Fibroblast of gingiva (primary cell): ENCODE data around the gene HAPSTR1.
"Not testable (repeated sequence)": the region's sequence is repeated elsewhere in the genome, so short reads cannot be mapped to it uniquely, and the experiment has no call there.

Source experiments
- DNase-seq: peaks from one replicate; pipeline ENCODE4 v3.0.0-alpha.2; 2011; ENCODE audit warnings: low read depth

Gene HAPSTR1, protein sequence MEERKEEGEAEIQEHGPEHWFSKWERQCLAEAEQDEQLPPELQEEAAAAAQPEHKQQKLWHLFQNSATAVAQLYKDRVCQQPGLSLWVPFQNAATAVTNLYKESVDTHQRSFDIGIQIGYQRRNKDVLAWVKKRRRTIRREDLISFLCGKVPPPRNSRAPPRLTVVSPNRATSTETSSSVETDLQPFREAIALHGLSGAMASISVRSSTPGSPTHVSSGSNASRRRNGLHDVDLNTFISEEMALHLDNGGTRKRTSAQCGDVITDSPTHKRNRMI

DNA sequence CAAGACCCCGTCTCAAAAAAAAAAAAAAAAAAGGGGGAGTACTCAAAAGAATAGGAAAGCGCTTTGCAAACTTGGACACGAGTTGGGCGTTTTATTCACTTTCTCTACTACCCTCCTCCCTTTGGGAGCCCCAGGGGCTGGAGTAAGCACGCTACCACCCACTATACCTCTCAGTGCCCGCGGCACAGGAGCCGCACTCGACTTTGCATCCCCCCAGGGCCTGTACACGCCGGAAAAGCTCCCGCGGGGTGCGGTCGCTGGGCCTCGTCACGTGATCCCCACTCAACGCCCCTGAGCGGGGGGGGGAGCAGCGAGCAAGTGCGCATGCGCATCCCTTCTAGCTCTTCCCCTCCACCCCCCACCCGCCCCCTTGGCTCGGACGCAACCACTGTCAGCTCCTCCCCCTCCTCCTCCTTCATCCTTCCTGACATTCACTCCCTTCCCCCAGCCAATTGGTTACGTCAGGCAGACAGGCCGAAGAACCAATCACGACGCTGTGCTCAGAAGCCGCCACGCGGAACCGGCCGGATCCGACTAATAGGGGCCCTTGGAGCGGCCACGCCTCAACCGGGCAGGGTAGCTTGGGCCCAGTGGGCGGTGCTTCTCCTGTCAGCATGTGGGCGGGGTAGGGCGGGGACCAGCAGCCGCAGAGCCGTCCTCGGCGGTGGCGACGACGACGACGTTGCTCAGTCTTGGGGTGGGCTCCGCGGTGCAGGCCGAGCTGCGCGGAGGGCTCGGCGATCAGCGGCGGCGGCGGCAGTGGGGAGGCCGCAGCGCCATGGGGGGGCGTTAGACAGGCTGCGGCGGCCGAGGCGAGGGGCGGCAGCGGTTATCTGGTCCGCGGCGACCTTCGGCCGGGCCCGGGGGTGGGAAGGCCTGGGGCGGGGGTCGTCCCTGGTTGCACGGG lies at the start of gene HAPSTR1:
Gene HAPSTR1, plus strand, starts transcription at position 685 of the 907 bp plus-strand sequence. CDS start 401 bp downstream, outside the sequence.
- peak; percentile 100 for DNase-seq

DNA sequence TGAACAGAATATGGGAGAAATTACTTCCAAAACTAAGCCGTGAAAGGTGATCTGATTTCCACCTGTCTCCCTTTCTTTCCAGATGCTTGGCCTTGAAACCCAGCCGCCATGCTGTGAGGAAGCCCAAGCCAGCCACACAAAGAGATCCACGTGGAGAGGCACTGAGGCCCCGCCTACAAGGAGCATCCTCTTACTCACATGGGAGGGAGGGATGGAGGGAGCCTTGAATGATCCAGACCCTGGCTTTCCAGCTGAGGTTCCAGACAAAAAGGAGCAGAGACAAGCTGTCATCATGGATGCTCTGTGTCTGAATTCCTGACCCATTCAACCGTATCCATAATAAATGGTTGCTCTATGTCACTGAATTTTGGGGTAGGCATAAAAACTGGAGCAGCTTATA lies 48.9 kb upstream of the HAPSTR1 start:
- no peak for DNase-seq

DNA sequence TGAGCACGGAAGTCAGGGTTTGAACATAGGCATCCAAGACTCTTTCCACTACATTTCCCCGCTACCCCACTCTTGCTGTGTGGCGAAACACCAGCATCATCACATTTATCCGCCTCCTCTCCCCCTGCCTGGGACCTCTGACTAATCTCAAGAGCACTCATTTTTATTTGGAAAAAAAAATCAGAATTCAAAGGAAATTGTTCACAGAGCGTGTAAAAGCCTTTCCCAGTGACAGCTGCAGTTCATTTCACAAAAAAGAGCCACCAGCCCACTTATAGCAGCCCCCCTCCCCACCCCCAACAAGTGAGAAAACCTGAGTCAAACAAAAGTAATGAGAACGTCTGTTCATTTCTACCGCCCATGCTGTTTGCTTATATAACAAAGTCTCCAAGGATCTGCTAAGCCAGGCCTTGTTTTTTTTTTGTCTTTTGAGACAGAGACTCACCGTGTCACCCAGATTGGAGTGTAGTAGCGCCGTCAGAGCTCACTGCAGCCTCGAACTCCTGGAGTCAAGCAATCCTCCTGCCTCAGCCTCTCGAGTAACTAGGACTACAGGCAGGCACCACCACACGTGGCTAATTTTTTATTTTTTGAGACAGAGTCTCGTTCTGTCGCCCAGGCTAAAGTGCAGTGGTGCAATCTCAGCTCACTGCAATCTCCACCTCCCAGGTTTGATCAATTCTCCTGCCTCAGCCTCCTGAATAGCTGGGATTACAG lies 48.3 kb upstream of the HAPSTR1 start:
- DNase-seq = peak; percentile 64

DNA sequence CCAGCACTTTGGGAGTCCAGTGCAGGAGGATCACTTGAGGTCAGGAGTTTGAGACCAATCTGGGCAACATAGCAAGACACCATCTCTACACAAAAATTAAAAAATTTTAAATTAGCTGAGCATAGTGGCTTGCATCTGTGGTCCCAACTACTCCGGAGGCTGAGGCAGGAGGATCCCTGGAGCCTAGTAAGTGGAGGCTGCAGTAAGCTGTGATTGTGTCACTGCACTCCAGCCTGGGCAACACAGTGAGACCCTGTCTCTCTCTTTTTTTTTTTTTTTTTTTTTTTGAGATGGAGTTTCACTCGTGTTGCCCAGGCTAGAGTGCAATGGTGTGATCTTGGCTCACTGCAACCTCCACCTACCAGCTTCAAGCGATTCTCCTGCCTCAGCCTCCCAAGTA lies 45.9 kb upstream of the HAPSTR1 start:
- not testable (repeated sequence) for DNase-seq

DNA sequence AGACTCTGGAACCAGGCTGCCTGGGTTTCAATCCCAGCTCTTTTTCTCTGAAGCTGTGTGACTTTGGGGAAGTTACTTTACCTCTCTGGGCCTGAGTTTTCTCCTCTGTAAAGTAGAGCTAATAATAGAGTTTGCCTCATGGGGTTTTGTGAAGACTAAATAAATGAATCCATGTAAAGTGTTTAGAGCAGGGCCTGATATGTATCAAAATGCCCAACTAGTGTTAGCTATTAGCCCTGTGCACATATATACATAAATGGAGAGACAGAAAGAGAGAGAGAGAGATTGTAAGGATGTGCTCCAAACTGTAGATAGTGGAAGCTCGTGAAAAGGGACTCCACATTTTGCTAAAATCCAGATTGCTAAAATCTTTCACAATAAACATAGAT lies 44.8 kb upstream of the HAPSTR1 start:
- DNase-seq = no peak

DNA sequence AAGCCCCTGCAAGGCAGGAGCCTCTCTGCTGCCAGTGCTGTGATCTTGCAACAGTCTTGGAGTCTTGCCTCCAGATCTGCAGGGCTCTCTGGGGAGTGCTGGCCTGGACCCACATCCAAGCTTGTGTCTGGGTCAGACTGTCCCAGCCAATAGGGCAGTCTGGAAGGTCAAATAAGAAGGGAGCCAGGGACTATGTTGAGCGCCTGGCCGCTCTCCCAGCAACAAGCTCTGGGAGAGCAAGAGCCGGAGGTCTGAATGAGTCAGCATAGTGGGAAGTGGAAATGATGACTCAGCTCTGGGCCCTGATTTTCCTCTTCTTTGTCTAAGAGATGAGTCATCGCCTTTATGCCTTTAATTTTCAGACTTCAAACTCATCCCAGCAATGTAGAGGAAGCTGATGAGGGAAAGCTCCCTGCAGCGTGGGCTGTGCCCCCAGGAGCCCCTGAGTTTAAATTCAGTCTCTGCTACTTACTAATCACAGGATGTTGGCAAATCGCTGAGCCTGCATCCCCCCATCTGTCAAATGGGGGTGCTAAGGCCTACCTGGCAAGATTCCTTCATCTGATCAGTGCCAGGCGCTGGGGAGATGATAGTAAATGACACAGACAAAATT lies 43.6 kb upstream of the HAPSTR1 start:
- DNase-seq = peak; percentile 100

DNA sequence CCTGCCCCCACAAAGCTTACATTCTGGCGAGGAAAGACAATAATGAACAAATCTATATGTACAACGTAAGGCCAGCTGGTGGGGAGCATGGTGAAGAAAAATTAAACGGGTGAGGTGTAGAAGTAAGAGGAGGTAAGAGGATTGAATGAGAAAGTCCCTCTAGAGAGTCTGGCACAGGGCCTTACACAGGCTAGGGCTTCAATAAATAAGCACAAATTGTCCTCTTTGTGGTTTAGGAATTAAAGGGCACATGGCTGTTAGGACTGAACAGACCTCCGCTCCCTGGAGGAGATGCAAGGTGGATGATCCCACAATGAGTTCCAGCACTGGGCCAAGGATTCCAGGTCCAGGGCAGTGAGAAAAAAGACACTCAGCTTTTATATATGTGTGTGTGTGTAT lies 43.1 kb upstream of the HAPSTR1 start:
- peak; percentile 51 for DNase-seq

DNA sequence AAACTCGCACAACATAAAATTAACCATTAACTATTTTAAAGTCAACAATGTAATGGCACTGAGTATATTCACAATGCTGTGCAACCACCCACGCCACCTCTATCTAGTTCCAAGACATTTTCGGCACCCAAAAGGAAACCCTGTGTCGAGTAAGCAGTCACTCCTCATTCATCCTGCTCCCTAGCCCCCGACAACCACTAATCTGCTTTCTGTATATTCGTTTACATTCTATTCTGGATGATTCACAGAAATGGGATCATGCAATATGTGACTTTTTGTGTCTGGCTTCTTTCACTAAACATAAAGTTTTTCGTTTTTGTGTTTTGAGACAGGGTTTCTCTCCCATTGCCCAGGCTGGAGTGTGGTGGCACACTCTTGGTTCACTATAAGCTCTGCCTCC lies 42.2 kb upstream of the HAPSTR1 start:
- peak; percentile 56 for DNase-seq

DNA sequence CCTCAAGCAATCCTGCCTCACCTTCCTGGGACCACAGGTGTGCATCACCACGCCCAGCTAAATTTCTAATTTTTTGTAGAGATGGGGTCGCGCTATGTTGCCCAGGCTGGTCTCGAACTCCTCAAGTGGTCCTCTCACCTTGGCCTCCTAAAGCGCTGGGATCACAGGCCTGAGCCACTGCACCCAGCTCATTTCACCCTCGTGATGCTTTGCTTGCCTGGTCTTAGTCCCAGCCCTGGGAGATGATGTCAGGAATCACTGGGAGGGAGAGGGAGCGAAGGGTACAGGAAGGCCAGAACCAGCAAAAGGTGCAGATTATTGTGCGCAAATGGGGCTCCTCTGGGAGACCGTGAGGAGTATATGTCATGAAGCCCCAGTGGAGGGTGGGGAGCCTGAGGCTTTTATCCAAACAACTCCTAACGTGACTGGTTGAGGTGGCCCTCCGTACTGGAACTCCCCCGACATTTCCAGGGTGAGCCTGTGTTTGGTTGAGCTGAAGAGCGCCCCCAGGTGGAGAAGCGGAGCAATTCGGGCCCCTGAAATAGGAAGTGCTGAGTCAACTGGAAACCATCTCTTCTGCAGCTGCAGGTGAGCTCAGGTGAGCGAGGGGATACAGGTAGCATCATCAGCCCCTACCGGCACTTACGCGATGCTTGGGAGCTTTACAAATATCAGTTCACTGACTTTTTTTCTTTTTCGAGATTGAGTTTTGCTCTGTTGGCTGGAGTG lies 41.2 kb upstream of the HAPSTR1 start:
- DNase-seq = no peak

DNA sequence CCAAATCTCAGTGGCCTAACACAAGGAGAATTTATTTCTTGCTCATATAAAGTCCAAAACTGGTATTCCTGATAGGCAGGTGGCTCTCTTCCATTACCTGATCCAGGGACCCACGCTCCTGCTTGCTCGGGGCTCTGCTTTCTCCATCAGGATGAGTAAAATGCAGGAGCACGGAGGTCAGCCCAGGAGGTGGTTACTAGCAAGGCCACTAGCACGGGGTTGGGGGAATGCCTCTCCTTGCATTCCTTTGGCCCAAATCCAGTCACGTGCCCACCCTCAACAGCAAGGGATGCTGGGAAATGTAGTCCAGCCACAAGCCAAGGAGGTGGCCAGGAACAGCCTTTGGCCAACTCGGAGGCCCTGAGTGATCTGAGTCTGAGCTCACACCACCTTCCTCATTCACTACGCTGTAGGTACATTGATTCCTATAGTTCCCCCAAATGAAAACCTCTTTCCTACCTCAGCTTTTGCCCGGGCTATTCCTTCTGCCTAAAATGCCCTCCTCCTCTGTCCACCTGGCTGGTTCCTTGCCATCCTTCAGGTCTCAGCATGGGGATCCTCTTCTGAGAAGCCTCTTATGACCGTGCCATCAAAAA lies 38.3 kb upstream of the HAPSTR1 start:
- DNase-seq = peak; percentile 42

DNA sequence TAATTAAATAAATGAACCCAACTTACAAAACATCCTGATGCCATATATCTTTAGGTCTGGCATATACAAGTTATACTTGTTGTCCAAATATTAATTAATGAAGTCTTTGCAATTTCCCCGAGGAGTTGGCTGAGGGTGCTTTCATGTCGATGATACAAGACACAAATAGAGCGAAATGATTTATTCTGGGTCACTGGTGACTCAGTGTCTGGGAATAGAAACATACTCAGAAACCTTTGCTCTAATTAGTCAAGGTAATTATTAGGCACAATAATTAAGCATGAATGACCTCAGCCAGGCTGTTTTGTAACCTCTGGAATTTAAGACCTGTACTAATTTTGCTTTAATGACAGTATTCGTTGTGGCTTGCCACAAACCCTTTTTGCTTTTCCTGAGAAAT lies 37.0 kb upstream of the HAPSTR1 start:
- DNase-seq = no peak

DNA sequence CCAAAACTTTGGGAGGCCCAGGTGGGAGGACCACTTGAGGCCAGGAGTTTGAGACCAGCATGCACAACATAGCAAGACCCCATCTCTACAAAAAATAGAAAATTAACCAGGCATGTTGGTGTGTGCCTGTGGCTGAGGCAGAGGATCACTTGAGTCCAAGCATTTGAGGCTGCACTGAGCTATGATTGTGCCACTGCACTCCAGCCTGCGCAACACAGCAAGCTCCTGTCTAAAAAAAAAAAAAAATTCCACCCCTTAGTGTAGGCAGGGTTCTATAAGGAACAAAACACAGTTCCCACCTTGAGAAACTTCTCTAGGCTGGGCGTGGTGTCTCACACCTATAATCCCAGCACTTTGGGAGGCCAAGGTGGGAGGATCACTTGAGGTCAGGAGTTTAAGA lies 36.3 kb upstream of the HAPSTR1 start:
- no peak for DNase-seq

DNA sequence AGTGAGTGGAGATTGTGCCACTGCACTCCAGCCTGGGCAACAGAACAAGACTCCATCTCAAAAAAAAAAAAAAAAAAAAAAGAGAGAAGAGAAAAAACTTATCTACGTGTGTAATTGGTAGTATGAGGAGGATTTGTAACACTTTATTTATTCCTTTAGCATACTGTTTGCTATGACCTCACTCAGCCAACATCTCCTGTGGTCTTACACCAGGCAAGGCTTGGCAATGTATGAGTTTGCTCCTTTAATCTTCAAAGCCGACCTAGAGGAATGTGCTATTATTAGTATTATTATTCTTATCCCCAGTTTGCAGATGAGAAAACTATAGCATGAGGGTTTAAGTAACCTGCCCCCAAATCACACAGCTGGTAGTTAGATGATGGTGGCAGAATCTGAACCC lies 35.8 kb upstream of the HAPSTR1 start:
- DNase-seq = no peak

DNA sequence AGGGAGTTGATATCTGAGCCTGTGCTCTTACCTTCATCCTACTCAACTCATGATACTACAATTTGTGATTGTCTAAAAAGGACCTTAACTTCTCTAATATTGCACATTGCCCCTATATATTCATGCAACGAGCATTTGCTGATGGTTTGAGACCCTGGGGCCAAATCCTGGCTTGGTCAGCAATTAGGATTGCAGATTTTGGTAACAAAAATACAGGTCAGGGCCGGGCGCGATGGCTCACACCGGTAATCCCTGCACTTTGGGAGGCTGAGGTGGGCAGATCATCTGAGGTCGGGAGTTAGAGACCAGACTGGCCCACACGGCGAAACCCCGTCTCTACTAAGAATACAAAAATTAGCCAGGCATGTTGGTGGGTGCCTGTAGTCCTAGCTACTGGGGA lies 35.4 kb upstream of the HAPSTR1 start:
- DNase-seq = no peak

DNA sequence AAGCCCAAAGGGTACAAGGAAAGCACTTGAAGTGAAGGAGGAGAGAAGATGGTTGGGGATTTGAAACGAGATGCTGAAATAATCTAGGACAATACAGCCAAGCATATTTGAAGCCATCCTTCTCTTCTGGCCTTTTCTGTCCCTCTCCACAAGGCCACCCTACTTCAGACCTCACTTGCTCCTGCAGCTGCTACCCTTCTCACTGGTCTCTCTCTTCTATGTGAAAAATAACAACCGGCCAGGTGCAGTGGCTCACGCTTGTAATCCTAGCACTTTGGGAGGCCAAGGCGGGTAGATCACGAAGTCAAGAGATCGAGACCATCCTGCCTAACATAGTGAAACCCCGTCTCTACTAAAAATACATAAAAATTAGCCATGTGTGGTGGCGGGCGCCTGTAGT lies 33.2 kb upstream of the HAPSTR1 start:
- no peak for DNase-seq

DNA sequence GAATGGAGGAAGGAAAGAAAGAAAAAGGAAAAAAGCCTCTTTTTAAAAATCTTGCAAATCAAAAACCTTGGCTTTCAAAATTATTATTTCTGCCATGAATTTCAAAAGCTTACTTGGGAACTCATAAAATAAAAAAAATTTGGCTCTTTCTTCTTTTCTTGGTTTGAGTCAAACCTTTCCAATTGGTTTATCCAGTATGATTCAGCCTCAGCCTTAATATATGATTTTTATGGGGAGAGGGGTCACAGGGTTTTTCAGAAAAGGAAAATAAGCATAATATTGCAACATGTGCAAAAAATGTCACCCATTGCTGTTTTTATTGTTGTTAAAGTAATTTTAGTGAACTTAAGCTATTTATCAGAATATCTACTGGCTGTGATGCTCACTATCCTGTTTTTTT lies 31.2 kb upstream of the HAPSTR1 start:
- DNase-seq = no peak

DNA sequence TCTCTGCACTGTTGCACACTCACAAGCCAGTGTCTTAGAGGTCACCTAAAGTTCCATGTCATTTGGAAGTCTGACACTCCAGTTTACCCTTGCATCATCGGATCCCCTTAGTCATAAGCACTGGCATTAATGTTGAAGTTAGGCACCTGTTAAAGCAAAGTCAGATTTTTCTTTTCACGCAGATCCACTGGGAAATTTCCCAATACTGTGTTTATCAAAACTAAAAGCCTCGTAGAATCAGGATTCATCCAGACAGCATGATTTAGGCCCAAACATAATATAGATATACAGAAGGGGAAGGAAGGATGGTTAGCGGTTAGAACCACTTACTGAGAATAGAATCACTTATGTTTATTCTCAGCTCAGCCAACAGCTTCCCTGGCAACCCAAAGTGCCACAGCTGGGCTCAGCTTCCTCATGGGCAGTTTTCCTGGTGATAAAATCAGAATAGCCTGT lies 30.1 kb upstream of the HAPSTR1 start:
- DNase-seq = no peak

DNA sequence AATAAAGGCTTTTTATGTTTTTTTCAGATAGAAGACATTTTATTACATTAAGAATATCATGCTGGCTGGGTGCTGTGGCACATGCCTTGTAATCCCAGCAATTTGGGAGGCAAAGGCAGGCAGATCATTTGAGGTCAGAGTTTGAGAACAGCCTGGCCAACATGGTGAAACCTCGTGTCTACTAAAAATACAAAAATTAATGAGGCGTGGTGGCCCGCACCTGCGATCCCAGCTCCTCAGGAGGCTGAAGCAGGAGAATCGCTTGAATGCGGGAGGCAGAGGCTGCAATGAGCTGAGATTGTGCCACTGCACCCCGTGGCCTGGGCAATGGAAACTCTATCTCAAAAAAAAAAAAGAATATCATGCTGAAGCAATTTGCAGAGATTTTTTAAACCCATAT lies 29.1 kb upstream of the HAPSTR1 start:
- DNase-seq = no peak

DNA sequence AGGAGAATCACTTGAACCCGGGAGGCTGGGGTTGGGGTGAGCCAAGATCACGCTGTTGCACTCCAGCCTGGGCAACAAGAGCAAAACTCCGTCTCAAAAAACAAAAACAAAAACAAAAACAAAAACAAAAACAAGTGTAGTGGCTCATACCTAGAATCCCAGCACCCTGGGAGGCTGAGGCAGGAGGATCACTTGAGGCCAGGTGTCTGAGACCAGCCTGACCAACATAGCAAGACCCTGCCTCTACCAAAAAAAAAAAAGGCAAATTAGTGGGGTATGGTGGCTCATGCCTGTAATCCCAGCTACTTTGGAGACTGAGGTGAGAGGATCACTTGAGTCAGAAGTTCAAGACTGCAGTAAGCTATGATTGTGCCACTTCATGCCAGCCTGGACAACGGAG lies 26.4 kb upstream of the HAPSTR1 start:
- no peak for DNase-seq

DNA sequence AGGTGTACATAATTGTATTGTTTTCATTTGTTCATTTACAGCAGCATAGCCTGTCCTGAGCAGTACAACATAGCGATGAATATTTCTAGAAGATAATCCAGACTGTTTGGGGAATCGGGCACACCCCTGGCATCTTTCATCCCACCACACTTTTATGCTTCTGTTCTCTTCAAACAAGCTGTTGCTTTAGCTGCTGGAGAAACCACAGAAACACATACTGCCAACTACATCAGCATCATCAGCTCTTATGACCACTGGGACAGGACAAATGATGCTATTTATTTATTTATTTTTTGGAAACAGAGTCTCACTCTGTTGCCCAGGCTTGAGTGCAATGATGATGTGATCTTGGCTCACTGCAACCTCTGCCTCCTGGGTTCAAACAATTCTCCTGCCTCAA lies 22.6 kb upstream of the HAPSTR1 start:
- no peak for DNase-seq

DNA sequence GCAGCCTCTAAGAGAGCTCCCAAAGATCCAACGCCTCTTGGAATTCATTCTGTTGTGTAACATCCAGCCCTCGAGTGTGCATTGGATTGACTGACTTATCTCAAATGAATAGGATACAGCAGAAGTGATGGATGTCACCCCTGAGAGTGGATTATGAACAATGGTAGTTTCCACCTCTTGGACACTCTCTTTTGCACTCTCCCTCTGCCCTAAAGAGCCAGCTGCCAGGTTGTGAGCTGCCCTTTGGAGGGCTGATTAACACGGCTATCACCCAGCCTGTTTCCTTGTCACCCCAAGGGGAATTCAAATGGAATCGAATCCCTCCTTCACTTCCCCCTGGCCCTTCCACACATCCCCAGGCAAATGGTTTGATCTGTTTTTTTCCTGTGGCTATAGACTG lies 21.2 kb upstream of the HAPSTR1 start:
- no peak for DNase-seq
